ENCODE data around the gene TUSC7.

TUSC7 gene

DNA sequence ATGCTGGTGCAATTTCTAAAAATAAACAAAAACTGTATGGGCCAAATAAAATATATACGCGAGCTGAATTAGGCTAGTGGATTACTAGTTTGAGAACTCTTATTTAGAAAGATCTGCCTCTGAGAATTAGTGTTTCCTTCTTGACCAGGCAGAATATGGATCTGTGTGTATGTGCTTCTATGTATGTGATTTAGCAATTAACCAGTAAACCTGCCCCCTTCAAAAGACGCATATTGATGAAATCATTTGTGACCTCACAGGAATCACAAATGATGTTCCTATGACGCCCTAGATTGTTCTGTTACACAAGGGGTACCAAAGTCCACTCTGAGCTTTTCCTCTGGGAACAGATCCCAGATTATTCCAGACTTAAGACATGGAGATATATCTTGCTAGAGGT, at the start of gene TUSC7:
Gene TUSC7 (plus strand): TSS at position 301 of the 400 bp plus-strand sequence.
- DNase-seq (ENCODE audit: low read depth in 2 of 2): no peak

DNA sequence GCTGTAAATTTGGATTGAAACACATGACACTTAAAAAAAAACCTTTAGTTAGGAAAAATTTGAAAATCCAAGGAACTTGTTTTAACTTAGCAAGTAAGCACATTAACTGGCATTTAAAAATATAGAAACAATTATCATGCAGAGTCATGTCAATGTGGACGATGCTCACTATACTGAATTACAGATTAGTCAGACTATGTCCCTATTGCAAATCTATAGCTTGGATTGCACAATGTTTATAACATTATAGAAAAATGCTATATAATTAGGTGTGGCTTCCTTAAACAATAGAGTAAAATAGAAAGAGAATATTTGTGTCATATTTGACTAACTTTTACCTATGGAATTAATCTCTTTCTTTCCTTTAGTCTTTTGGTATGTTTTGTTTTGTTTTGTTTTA, 48.4 kb upstream of the TUSC7 start:
- DNase-seq (ENCODE audit: low read depth in 2 of 2): no peak

DNA sequence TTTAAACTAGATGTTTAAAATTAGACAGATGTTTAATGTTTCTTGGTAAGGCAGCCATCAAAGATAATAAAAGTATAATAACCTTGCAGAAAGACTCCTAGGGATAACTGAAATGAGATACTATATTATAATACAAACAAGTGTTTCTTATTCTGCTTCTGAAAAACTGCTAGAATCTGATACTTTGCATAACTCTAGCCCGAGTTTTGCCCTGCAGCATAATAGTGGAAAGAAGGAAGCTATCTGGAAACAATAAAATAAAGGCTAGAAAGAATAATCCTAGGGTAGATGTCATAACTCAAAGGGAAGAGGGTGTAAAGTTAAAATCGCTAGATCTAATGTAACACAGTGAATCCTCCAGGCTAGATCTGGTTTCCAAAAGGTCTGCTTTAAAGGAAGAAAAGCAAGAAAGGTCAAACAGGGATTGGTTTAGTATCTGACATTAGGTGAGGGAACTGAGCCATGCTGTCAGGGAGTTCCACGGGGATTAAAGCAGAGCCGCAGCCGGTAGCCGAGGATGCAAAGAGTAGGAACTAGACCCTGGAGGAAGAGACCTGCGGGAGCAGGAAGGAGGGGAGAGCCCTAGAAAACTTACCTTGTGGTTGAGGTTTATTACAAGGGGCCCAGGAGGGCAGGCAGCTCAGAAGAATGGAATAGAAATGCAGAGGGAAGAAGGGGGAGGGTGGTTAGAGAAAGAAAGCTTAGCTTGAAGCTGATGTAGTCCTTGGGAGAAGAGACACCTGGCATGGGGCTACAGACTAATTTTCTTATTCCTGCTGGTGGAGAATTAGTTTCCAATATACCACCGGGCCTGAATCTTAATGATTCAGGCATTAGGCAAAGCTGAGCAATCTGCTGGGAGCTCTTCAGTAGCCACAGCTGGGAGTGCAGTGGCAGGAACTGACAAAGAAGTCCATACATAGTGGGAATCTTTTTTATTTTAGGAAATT, 46.1 kb upstream of the TUSC7 start:
- DNase-seq (ENCODE audit: low read depth in 2 of 2): no peak

- no peak for DNase-seq (ENCODE audit: low read depth in 2 of 2)
These were observed 42.3 kb upstream of the TUSC7 start for GRCh38 chr3:116667324-116667723.

GRCh38 chr3:116667791-116668190, 41.8 kb upstream of the TUSC7 start:
- no peak for DNase-seq (ENCODE audit: low read depth in 2 of 2)

DNA sequence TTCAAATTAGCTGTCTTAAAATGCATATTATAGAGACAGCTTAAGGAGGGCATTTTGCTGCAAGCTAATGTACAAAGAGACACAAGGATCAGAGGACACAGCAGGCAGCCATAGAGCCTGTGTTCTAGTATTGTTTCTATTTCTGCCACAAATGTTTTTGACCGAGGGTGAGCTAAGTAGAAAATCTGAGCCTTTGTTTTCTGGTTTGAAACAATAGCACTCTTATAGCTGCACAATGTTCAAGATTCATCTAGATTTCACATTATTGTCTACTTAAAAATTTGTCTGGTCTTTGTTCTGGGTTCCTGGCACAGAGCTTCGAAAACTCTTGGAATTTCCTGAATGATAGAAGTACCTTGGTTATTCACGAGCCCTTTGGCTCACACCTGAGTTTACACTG, 40.0 kb upstream of the TUSC7 start:
- DNase-seq (ENCODE audit: low read depth in 2 of 2): no peak

GRCh38 chr3:116671151-116671550, 38.4 kb upstream of the TUSC7 start:
- no peak for DNase-seq (ENCODE audit: low read depth in 2 of 2)

DNA sequence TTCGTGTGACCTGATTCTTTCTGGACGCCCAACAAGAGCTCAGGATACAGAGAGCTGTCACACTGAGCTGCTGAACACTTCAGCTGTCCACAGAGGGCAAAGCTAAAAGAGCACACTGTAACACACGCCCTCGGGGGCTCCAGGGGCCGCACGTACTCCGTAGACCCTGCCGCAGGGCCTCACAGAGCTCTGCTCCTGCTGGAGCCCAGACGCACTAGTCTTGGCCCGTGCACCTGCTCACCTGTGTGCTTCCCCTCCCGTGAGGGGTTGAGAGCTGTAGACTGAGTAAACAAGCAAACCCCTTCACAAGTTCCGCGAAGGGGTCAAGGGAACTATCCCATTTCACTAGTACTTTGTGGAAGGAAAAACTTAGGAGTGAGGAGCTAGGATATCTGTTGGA, 30.7 kb upstream of the TUSC7 start:
- DNase-seq (ENCODE audit: low read depth in 2 of 2): no peak

GRCh38 chr3:116691041-116691440, 18.5 kb upstream of the TUSC7 start:
- DNase-seq (ENCODE audit: low read depth in 2 of 2): no peak

DNA sequence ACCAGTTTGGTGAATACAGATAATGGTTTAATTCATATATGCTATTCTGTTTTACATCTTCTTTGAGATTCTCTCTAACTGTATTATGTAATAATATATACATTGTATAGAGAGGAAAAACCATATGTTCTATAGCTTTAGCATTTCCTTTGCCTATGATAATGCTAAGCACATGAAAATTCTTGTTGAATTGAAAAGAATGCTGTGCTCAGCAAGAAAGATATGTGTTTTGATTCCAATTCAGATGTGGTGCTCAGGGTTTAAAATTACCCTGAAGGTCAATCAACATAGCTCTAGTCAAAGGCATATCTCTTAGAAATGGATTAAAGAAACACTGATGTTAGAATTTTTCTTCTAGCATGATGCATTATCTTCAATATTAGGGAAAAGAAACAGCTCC, 8.5 kb upstream of the TUSC7 start:
- DNase-seq (ENCODE audit: low read depth in 2 of 2): no peak

GRCh38 chr3:116702334-116702733, 7.2 kb upstream of the TUSC7 start:
- no peak for DNase-seq (ENCODE audit: low read depth in 2 of 2)

DNA sequence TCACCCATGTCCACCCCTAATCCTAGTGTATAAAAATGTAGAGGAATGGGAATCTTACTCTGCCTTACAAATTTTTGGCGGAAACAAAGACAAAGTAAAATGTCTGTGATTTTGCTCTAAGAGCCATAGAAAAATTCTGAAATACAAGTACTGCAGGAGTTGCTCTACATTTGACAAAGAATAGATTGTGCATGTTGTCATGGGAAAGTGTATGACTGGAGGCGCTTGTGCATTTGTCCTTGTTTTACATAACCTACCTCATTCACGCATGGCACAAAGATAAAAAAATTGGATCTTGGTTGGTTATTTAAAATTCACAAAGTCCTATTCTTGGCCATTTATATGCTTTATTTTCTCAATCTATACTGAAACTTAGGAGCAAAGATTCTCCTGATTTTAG, 2.0 kb upstream of the TUSC7 start:
- DNase-seq (ENCODE audit: low read depth in 2 of 2): no peak

GRCh38 chr3:116716490-116716889, 6.9 kb downstream of the TUSC7 start:
- DNase-seq (ENCODE audit: low read depth in 2 of 2): no peak

DNA sequence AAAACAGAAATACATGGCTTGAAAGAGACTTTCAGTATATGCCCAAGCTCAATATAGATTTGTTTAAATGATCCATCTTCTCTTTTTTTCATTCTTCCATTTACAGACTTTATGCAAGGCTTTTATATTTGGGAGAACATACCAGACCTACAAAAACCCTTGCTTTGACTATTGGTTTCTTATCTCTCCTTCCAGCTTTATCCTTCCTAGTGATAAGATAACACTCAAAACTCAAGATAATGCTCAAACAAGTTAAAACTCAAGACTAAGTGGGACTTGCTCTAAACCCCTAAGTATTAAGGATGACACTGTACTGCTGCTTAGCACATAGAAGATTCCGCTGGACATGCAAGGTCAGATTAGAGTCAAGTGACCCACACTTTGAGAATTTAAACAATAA, 8.0 kb downstream of the TUSC7 start:
- no peak for DNase-seq (ENCODE audit: low read depth in 2 of 2)

DNA sequence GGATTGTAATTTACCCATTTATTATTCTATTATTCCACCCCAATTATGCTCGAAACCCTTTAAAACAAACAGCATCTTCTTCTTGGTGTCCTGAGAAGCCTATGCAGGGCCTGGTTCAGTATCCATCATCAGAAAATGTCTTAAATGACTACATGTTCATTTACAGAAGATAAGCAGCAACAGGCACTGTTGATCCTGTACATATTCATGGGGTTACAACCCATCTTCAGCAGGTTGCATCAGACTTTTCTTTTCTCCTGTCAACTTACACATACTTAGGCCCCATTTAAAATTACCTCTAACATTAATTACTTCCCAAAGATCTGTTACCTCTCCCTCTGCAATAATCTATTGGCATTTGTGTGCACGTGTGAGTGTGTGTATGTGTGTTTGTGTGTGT, 18.9 kb downstream of the TUSC7 start:
- DNase-seq (ENCODE audit: low read depth in 2 of 2): no peak

DNA sequence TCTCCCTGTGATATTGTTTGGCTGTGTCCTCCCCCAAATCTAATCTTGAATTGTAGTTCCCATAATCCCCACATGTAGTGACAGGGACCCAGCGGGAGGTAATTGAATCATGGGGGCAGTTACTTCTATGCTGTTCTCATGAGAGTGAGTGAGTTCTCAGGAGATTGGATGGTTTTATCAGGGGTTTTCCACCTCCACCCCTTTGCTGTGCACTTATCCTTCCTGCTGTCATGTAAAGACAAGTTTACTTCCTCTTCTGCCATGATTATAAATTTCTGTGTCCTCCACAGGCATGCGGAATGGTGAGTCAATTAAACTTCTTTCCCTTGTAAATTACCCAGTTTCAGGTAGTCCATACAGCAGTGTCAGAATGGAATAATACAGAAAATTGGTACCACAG, 24.7 kb downstream of the TUSC7 start:
- DNase-seq (ENCODE audit: low read depth in 2 of 2): no peak

DNA sequence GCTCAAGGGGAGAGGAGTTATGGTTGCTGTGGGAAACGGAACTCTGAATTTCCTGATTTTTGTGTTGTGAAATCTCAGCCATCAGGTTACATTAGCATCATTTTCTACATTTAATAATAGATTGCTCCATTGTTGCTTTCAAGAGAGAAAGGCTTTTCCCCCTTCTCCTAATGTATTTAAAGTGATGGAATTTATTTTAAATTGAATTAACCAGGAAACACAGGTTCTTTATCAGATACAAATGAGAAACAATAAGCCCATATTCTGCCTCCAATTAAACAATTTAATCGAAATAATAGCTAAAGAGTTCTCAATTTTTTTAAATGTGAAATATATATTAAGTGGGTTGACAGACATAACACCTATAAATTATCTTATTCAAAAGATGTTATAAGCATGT, 30.1 kb downstream of the TUSC7 start:
- DNase-seq (ENCODE audit: low read depth in 2 of 2): no peak

- DNase-seq (ENCODE audit: low read depth in 2 of 2): no peak
These were observed 30.7 kb downstream of the TUSC7 start for GRCh38 chr3:116740293-116740692.

DNA sequence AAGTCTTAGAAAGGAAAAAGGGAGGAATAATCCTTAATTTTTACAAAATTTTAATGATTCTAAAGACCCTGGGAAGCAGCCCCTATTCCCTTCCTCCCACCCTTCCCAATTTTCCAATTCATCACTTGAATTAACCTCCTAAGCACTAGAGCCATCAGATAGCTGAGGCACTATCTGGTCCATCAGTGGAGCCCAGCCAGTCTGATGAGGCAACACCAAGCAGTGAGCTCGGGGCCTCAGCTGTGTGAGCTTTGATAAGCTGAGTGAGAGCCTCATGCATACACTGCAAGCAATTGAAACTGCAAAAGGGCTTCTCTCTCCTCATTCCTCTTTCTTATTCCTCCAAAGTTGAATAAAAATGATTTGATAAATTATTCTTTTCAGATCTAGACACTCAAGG, 31.9 kb downstream of the TUSC7 start:
- DNase-seq (ENCODE audit: low read depth in 2 of 2): no peak

DNA sequence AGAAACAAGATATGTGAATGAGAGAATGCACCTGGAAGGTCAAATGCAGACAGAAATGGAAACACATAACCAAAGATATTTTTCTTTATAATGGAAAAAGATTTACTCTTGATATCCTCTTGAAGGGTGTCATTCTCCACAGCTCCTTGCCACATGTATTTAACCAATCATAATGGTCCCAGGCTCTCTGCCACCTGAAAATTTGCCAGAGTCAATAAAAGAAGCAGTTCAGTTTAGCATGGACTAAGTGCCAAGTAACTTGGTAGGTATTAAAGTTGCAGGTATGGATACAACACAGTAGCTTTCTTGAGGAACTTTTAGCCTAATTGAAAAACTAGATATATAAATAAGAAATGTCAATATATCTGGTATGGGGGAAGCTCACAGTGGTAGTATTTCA, 33.5 kb downstream of the TUSC7 start:
- DNase-seq (ENCODE audit: low read depth in 2 of 2): no peak

GRCh38 chr3:116749388-116749787, 39.8 kb downstream of the TUSC7 start:
- DNase-seq (ENCODE audit: low read depth in 2 of 2): no peak

- no peak for DNase-seq (ENCODE audit: low read depth in 2 of 2)
These were observed 47.7 kb downstream of the TUSC7 start for GRCh38 chr3:116757315-116757714.

GRCh38 chr3:116759316-116759715, 49.7 kb downstream of the TUSC7 start:
- no peak for DNase-seq (ENCODE audit: low read depth in 2 of 2)
